NOMO-1 treated with dmso at 0.1 percent for 144 hours (cell line): Measurements from ENCODE around the gene BEND3.
"Not testable (repeated sequence)": the region's sequence is repeated elsewhere in the genome, so short reads cannot be mapped to it uniquely, and the experiment has no call there.

Experiments used
- DNase-seq: peaks from one replicate; lab custom pipeline; 2025; ENCODE audit not compliant: unreplicated experiment; lab: John Stamatoyannopoulos, UW

The BEND3 gene

DNA sequence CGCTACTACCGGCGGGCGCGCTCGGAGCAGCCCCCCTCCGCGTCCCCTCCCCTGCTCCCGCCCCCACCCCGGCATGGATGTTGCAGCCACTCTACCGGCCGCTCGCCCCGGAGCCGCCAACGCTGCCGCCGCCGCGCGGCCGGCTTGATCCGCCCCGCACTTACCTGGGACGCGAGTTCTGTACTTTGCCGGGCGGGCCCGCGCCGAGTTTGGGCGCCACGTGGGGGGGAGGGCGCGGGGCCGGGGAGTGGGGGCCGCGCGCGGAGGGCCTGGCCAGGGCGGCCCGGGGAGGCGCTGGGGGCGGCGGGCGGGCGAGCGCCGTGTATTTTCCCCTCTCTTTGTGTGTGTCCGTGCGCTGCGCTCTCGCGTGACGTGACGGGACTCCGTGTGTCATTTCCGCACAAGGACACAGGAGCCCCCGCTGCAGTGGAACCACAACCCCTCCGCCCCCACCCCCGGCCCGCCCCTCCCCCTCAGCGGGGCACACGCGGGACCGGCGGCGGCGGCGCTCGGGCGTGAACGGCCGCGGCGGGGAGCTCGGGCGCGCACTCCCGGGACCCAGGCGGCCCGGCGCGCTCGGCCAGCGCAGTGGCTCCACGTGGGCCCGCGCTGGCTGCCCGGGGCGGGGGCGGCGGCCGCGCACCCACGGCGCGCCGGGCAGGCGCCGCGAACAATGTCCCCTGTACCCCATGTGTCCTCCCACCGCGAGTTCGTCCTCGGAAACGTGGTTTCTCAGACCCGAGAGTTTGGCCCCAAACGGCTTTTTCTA lies at the start of gene BEND3:
Gene BEND3 (minus strand): TSS at position 590 of the 769 bp plus-strand sequence. CDS start 16,230 bp downstream, outside the sequence.
- DNase-seq, result no peak

DNA sequence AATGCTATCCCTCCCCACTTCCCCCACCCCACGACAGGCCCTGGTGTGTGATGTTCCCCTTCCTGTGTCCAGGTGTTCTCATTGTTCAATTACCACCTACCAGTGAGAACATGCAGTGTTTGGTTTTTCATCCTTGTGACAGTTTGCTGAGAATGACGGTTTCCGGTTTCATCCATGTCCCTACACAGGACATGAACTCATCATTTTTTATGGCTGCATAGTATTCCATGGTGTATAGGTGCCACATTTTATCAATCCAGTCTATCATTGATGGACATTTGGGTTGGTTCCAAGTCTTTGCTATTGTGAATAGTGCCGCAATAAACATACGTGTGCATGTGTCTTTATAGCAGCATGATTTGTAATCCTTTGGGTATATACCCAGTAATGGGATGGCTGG lies 49.0 kb upstream of the BEND3 start:
- DNase-seq, result not testable (repeated sequence)

DNA sequence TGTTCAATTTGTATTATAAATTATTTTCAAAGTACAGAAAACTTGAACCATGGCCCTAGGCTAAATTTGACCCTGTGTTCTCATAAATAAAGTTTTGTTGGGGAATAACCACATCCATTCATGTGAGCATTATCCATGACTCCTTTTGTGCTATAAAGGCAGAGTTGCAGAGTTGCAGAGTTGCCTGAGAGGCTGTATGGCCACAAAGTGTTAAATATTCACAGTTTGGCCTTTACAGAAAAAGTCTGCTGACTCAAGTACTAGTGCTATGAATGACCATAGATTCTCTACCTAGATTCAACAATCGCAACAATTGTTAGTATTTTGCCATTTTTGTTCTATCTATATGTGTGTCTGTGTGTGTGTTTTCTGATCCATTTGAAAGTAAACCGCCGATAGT lies 46.2 kb upstream of the BEND3 start:
- no peak for DNase-seq

DNA sequence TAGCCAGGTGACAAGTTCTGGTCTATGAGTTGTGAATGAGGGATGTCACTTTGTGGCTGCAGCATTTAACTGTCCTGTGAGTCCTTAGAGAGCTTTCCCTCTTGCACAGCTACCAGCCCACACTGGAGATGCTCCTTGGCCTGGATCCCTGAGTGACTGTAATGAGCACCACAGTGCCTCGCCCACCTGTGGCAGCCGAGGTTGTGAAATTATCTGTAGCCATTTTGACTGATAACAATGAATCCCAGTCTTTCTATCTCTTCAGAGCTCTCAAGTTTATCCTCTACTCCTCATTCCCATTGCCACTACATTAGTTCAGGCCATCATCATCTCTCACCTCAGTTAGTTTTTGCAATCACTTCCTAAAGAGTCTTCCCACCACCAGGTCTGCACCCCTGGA lies 41.3 kb upstream of the BEND3 start:
- DNase-seq, result no peak

DNA sequence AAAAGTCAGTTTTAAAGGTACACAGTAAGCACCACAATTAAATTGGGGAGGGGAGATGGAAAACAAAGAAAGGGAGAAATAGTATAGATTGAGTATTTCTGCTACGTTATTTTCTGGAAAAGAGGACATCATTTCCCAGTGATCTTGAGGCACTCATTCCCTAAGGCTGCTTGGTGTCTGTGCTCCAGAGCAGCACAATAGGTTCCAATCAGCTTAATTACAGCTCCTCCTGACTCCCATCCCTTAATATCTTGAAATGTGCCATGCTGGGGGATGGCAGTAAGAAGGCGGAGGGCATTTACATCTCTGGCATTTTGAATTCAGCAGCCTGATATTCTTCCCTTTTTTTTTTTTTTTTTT lies 39.5 kb upstream of the BEND3 start:
- DNase-seq, result no peak

DNA sequence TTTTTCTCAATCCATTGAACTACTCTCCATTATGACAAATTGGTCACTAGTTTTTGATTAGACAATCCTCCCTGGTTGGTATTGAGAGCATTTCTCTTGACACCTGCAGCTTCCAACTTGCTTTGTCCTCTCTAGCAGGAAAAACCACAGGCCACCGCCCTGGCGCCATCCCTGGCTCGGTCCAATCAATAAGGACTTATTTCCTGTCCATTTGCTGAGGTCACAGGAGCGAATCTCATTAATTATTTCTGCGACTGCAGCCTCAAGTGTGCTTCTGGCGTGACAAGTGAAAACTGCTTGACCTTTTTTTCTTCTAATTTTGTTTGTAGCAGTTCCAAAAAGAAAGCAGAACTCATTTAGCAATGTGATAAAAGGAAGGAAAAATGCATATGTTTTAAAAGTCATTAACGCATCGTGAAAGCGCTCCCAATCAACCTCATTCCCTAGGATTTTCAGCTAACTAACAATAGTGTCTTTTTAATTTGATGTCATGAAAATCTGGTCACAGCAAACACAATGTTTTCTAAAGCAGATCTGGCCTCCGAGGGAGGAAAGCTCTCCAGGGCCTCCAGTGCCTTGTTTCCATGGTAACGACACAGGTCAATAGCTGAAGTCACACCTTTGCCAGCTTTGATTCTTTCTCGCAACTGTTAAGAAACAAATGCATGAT lies 39.0 kb upstream of the BEND3 start:
- DNase-seq, result no peak

DNA sequence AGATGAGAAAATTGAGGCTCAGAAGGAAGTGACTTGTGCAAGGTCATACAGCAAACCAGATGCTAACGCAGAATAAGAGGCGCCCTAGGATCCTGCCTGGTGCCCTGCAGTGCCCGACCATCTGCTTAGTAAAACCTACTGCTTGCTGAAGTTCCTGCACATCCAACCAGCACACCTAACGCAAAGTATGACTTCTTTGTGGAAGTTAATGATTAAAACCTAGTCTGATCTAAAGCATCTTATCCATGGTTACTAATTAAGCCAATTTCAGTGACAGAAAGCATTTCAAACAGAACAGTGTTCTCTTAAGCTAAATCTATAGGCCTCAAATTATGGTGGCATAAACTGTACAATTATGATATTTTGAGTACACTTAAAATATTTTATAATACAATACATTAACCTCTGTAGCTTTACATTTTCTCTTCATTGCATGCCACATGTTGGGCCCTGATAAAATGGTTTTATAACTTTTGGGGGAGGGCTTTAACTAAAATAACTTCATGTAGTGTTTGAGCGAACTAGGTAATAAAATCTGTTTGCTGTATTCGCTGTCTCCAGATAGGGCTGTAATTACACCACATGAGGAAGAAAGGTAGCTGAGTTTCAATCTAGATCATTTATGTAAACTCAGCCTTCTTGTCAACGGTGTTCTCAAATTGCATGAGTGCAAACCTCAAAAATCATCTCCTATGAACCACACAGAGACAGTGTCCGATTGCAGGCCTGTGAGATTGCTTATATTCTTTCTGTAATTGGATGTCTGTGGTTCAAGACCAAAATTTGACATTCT lies 37.5 kb upstream of the BEND3 start:
- no peak for DNase-seq

DNA sequence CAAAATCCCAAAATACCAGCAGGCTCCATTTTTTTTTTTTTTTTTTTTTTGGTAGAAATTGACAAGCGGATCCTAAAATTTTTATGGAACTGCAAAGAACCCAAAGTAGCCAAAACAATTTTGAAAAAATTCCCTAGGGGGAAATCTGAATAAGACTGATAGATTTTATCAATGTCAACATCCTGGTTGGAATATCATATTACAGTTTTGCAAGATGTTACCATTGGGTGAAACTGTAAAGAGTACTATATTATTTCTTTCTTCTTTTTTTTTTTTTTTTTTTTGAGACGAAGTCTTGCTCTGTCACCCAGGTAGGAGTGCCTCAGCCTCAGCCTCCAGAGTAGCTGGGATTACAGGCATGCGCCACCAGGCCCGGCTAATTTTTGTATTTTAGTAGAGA lies 29.4 kb upstream of the BEND3 start:
- DNase-seq, result no peak

DNA sequence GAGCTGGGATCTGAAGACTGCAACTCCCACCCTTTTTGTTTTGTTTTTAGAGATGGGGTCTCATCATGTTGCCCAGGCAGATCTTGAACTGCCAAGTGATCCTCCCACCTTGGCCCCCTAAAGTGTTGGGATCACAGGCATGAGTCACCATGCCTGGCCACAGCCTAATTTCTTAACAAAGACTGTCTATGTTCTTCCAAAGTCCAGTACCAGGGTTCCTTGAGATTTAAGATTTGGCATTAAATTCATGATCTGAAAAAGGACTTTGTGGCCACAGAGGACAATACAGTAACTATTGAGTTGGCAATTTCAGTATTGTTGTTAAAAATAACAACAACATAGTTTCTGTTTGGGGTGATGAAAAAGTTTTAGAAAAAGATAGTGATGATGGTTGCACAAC lies 28.7 kb upstream of the BEND3 start:
- DNase-seq, result no peak

DNA sequence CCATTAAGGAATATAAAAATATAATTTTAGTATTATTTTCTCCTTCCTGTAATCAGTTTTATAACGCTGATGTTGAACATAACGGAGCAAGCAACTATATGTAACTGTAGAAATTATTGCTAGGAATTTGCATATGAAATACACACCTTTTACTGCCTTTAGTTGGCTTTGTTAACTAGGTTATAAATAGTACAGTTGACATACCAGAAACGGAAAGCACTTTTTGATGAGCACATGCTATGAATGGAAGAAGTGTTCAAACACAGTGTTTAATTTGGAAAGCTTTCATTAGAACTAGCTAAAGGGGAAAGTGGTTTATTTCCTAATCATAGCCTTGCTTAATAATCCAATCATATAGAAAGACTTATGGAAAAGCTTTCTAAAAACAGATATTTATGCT lies 25.3 kb upstream of the BEND3 start:
- DNase-seq, result no peak

DNA sequence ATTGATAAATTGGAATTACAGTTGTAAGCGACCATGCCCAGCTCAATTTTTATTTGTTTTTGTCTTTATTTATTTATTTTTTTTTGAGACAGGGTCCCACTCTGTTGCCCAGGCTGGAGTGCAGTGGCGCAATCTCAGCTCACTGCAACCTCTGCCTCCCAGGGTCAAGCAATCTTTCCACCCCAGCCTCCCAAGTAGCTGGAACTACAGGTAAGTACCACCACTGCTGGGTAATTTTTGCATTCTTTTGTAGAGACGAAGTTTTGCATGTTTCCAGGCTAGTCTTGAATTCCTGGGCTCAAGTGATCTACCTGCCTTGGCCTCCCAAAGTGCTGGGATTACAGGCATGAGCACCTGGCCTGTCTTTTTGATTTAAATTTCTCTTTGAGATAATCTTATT lies 21.0 kb upstream of the BEND3 start:
- DNase-seq, result not testable (repeated sequence)

DNA sequence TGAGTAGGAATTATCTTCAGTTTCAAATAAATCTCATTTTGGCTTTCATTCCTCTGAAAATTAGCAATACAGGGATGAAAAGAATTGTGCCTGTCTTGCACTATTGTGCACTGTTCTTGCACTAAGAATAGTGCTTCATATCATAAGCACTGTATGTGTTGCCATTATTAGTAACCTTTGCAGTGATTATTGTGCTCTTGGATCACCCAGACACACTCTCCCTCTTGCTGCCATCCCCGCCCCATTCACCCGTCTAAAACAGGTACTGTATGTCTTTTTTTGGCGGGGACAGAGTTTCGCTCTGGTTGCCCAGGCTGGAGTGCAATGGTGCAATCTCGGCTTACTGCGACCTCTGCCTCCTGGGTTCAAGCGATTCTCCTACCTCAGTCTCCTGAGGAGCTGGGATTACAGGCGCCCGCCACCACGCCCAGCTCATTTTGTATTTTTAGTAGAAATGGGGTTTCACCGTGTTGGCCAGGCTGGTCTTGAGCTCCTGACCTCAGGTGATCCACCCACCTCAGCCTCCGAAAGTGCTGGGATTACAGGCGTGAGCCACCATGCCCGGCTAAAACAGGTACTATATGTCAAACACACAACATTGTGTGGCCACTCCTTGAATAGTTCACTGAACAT lies 19.8 kb upstream of the BEND3 start:
- DNase-seq, result not testable (repeated sequence)

DNA sequence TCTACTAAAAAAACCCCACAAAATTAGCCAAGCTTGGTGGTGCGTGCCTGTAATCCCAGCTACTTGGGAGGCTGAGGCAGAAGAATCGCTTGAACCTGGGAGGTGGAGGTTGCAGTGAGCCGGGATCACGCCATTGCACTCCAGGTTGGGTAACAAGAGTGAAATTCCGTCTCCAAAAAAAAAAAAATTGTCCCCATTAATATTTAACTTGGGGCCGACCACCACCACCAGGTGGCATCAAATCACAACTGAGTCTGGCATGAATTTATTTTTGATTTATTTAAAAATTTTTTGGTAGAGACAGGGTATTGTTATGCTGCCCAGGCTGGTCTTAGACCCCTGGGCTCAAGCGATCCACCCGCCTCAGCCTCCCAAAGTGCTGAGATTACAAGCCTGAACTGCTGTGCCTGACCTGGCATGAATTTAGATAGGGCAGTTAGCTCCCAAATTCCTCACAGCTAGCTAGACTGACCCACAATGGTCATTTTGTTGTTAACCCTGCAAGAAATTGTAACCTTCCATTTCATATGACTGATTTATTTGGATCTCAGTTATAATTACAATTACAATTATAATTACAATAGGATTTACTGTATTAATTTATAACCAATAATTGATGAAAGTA lies 17.1 kb upstream of the BEND3 start:
- no peak for DNase-seq

DNA sequence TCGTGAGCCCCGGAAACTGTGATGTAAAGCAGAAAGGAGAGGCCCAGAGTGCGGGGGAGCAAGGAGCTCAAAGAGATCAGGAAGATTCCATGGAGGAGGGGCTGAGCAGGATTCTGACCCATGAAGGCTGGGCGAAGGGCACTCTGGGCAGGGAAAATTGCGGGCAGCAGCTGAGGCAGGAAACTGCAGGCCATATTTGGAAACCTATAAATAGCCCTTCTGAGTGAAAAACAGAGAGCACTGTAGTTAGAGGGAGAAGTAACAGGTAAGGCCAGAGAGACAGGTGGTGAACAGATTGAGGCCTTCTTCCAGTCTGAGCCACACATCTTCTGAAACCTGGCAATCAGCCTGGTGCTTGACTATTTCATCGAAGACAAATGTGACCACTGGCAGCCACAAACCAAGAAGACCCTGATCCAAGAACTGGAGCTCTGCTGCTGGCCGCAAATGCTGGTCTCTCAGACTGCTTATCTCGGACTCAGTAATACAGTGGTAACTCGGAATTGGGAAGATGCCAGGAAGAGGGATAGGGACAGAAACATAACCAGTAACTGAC lies 14.1 kb upstream of the BEND3 start:
- no peak for DNase-seq

DNA sequence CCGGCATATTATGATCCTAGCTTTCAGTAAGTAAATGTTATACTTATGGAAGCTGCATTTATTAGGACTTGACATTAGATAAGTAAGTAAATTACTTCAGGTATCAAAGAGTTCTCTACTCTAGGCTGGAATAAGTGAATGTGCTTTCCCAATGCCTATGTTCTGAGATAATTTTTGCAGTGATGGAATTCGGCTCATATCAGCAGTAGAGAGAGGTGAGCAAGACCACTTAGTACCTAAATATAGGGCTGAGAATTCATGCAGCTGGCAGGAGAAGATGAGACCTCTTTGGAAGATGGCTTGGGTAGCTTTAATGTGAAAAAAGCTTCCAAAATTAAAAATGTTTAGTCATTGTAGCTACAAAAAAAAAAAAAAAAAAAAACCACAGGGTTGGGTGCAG lies 13.3 kb upstream of the BEND3 start:
- no peak for DNase-seq

DNA sequence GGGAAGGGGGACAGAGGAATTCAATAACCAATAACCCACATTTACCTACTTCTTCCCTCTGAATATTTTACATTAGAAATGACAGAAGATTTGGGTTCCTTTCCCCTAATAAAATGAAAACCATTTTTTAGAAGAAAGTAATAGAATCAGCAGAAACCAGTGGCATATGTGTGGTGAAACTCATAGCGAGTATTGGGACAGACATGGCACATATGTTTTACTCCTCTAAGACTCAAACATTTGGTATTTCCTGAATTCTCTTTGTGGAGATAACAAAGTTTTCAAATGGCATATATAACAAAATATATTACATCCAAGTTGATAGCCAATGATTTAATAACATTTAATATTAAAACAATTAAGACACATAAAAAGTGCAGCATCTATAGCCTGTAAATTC lies 12.9 kb upstream of the BEND3 start:
- DNase-seq, result no peak

DNA sequence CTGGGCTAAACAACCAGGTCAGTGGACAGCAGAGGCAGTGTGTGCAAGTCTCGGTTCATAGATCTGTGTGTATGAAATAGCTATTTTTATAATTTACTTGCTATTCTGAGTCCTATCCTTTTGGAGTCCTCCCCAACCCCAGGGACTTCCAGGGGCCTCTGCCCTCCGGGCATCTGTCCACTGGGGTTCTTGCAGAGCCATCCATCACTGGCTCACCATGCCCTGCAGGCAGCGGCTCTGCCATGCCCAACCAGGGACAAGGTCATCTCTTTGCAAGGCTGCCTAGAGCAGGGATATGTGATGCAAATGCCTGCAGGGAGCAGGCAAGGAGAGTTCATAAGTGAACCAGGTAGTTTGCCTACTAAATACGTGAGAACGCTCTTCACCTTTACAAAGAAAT lies 10.5 kb upstream of the BEND3 start:
- DNase-seq, result no peak

DNA sequence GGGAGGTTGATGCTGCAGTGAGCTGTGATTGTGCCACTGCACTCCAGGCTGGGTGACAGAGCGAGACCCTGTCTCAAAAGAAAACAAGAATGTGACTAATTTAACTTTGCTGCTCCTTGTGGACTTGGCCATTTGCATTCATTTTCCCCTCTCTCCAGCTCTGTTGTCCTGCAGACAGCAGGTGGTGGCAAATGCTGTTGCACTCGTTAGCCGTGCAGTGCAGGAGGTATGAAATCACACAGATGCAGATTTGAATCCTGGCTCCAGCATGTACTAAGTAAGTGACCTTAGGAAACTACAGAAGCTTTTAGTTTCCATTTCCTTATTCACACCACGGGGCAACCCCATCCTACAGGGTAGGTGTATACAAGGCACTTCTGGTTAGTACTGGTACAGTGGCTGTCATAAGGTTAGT lies 9.6 kb upstream of the BEND3 start:
- no peak for DNase-seq

DNA sequence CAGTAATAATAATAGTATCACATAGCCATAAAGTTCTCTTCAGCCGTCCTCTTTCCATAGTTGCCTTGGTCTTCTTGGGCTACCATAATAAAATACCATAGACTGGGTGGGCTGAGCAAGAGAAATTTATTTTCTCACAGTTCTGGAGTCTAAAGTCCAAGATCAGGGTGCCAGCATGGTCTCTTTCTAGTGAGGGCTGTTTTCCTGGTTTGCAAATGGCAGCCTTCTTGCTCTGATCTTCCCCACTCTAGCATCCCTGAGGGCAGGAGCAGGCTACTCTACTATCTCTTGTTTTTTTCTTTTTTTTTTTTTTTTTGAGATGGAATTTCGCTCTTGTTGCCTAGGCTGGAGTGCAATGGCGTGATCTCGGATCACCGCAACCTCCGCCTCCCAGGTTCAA lies 8.2 kb upstream of the BEND3 start:
- DNase-seq, result no peak

DNA sequence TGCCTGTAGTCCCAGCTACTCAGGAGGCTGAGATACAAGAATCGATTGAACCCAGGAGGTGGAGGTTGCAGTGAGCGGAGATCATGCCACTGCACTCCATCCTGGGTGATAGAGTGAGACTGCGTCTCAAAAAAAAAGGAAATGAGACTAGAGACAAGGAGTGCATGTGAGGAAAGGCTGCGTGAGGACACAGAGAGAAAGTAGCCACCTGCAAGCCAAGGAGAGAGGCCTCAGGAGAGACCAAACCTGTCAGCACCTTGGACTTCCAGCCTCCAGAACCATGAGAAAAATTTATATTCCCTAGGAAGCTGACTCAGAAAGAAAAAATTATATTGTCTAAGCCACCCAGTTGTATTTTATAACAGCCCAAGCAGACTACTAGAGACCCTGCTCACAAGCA lies 7.4 kb upstream of the BEND3 start:
- no peak for DNase-seq

DNA sequence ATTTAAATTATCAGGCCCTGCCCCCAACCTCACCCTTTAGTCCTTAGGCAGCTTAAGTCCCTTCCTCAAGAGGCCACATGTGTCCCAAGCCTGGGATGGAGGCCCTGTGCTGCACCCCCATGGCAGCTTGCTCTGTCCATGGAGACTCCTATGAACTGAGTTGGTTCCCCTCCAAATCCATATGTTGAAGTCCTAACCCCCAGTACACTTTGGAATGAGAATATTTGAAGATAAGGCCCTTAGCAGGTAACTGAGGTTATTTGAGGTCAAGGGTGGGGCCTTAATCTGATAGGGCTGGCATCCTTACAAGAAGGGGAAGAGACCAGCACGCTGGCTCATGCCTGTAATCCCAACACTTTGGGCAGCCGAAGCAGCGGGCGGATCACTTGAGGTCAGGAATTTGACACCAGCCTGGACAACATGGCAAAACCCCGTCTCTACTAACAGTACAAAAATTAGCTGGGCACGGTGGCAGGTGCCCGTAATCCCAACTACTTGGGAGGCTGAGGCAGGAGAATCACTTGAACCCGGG lies 6.7 kb upstream of the BEND3 start:
- DNase-seq, result no peak
